ENCODE results near the gene PHF5A.

Gene PHF5A

GRCh38 chr22:41487037-41487935, 18.8 kb upstream of the PHF5A start:
- Histone ChIP-seq H3K9me2 (replicated peaks; ENCODE audit: insufficient read depth, low read length) (no peaks in the 10 kb centered on the region), H3K27me3 (replicated peaks; ENCODE audit: insufficient read depth, low read length) (no peaks in the 10 kb centered on the region), H3F3A (ENCODE audit: insufficient read depth, low read length) (no peaks in the 10 kb centered on the region), H3K9ac (ENCODE audit: low read length) (no peak overlapping the region), H3K4me1 (ENCODE audit: low read length) (no peaks in the 10 kb centered on the region), H2AFZ (ENCODE audit: low read length) (no peak overlapping the region), H3K9me3 (replicated peaks; ENCODE audit: insufficient read depth, low read length) (no peaks in the 10 kb centered on the region), H3K79me2 (ENCODE audit: low read length) (peaks cover 97% of the 10 kb centered on the region), H3K4me3 (ENCODE audit: low read length) (no peak overlapping the region), H3K27ac (ENCODE audit: low read length) (no peak overlapping the region), H3K36me3 (replicated peaks; ENCODE audit: insufficient read depth, low read length) (no peaks in the 10 kb centered on the region), H3K4me2 (ENCODE audit: low read depth, low read length) (no peak overlapping the region), H4K20me1 (ENCODE audit: insufficient read depth, low read length) (peaks cover 33% of the 10 kb centered on the region)
- TF ChIP-seq CTCF (IDR thresholded peaks at IDR 0.05; ENCODE audit: low read length) = no peak
- no peak for TF ChIP-seq EZH2phosphoT487 (IDR thresholded peaks at IDR 0.05; ENCODE audit: low read length)
- DNase-seq = no peak

- Histone ChIP-seq H3K9ac (ENCODE audit: low read length) (no peak overlapping the region), H3K9me3 (replicated peaks; ENCODE audit: insufficient read depth, low read length) (no peaks in the 10 kb centered on the region), H3K4me1 (ENCODE audit: low read length) (no peaks in the 10 kb centered on the region), H3K9me2 (replicated peaks; ENCODE audit: insufficient read depth, low read length) (no peaks in the 10 kb centered on the region), H2AFZ (ENCODE audit: low read length) (no peak overlapping the region), H3K36me3 (replicated peaks; ENCODE audit: insufficient read depth, low read length) (no peaks in the 10 kb centered on the region), H3K79me2 (ENCODE audit: low read length) (peaks cover 97% of the 10 kb centered on the region), H3K4me3 (ENCODE audit: low read length) (no peak overlapping the region), H3K27me3 (replicated peaks; ENCODE audit: insufficient read depth, low read length) (no peaks in the 10 kb centered on the region), H3F3A (ENCODE audit: insufficient read depth, low read length) (no peaks in the 10 kb centered on the region), H3K4me2 (ENCODE audit: low read depth, low read length) (no peak overlapping the region), H4K20me1 (ENCODE audit: insufficient read depth, low read length) (peaks cover 49% of the 10 kb centered on the region), H3K27ac (ENCODE audit: low read length) (no peak overlapping the region)
- no peak for DNase-seq
- TF ChIP-seq CTCF (IDR thresholded peaks at IDR 0.05; ENCODE audit: low read length) (no peak), EZH2phosphoT487 (IDR thresholded peaks at IDR 0.05; ENCODE audit: low read length) (no peak), EZH2 (optimal IDR thresholded peaks at IDR 0.05; ENCODE audit: low read depth, low read length) (no peak)
These were observed 16.5 kb upstream of the PHF5A start for GRCh38 chr22:41485033-41485432.

- Histone ChIP-seq H4K20me1 (ENCODE audit: insufficient read depth, low read length) (peaks cover 47% of the 10 kb centered on the region), H3K4me2 (ENCODE audit: low read depth, low read length) (no peak overlapping the region), H3K27ac (ENCODE audit: low read length) (no peak overlapping the region), H2AFZ (ENCODE audit: low read length) (no peak overlapping the region), H3K9ac (ENCODE audit: low read length) (no peak overlapping the region), H3K79me2 (ENCODE audit: low read length) (peaks cover 97% of the 10 kb centered on the region), H3F3A (ENCODE audit: insufficient read depth, low read length) (no peaks in the 10 kb centered on the region), H3K4me1 (ENCODE audit: low read length) (no peaks in the 10 kb centered on the region), H3K9me3 (replicated peaks; ENCODE audit: insufficient read depth, low read length) (no peaks in the 10 kb centered on the region), H3K36me3 (replicated peaks; ENCODE audit: insufficient read depth, low read length) (no peaks in the 10 kb centered on the region), H3K27me3 (replicated peaks; ENCODE audit: insufficient read depth, low read length) (no peaks in the 10 kb centered on the region), H3K9me2 (replicated peaks; ENCODE audit: insufficient read depth, low read length) (no peaks in the 10 kb centered on the region), H3K4me3 (ENCODE audit: low read length) (no peak overlapping the region)
- no peak for DNase-seq
- TF ChIP-seq EZH2 (optimal IDR thresholded peaks at IDR 0.05; ENCODE audit: low read depth, low read length) (no peak), EZH2phosphoT487 (IDR thresholded peaks at IDR 0.05; ENCODE audit: low read length) (no peak), CTCF (IDR thresholded peaks at IDR 0.05; ENCODE audit: low read length) (no peak)
These were observed 13.9 kb upstream of the PHF5A start for GRCh38 chr22:41482319-41482935.

Measured in MM.1S (cell line).